Vagina (tissue), 2 donors: ENCODE results near the gene CYSLTR2.
"Not testable (repeated sequence)": the region's sequence is repeated elsewhere in the genome, so short reads cannot be mapped to it uniquely, and the experiment has no call there.

Experiments used
- CTCF ChIP-seq, 3 experiments: fragments of 450-650 bp in 2 of 3; fragments of 200-600 bp in 1 of 3; sonication (generic) in 1 of 3; IDR thresholded peaks; one replicate each; pipeline ENCODE4 v1.5.1; 2017 to 2019; ENCODE audit warnings: antibody characterized with exemption in 3 of 3, mild to moderate bottlenecking in 2 of 3, moderate library complexity in 2 of 3
- POLR2A ChIP-seq, 2 donors: fragments of 450-650 bp; IDR thresholded peaks; one replicate each; pipeline ENCODE4 v1.6.1; 2017; ENCODE audit warnings: antibody characterized with exemption in 2 of 2, mild to moderate bottlenecking in 2 of 2, moderate library complexity in 2 of 2

GRCh38 chr13:48696676-48697075 lies 42.9 kb downstream of the CYSLTR2 start:
- not testable (repeated sequence) for TF ChIP-seq CTCF, POLR2A (IDR thresholded peaks at IDR 0.05)
